ENCODE data around the gene HJURP.

Gene HJURP

GRCh38 chr2:233832869-233833311, 21.4 kb downstream of the HJURP start:
- Histone ChIP-seq H2AFZ (ENCODE audit: low read depth, low read length) (no peak overlapping the region), H3K4me3 (ENCODE audit: low read length) (no peak overlapping the region), H3K9me3 (ENCODE audit: low read length) (no peaks in the 10 kb centered on the region), H3K36me3 (ENCODE audit: insufficient read depth, low read length) (peaks cover 33% of the 10 kb centered on the region), H3K4me1 (ENCODE audit: insufficient read depth, low read length) (peaks cover 7% of the 10 kb centered on the region), H3K27me3 (ENCODE audit: insufficient read depth, low read length) (no peaks in the 10 kb centered on the region)

- peaks cover 7% of the 10 kb centered on the region for H3K4me1 ChIP-seq (ENCODE audit: insufficient read depth, low read length)
- H3K27me3 ChIP-seq (ENCODE audit: insufficient read depth, low read length) = no peaks in the 10 kb centered on the region
- H3K36me3 ChIP-seq (ENCODE audit: insufficient read depth, low read length) = peaks cover 29% of the 10 kb centered on the region
- H3K9me3 ChIP-seq (ENCODE audit: low read length) = no peaks in the 10 kb centered on the region
- no peak overlapping the region for H3K4me3 ChIP-seq (ENCODE audit: low read length)
- H2AFZ ChIP-seq (ENCODE audit: low read depth, low read length) = no peak overlapping the region
Measured at GRCh38 chr2:233832414-233832813, 21.9 kb downstream of the HJURP start.

GRCh38 chr2:233831861-233832260, 22.5 kb downstream of the HJURP start:
- H3K4me1 ChIP-seq (ENCODE audit: insufficient read depth, low read length) = peaks cover 7% of the 10 kb centered on the region
- no peaks in the 10 kb centered on the region for H3K9me3 ChIP-seq (ENCODE audit: low read length)

GRCh38 chr2:233831011-233831721, 23.2 kb downstream of the HJURP start:
- H3K4me3 ChIP-seq (ENCODE audit: low read length) = no peak overlapping the region
- peaks cover 7% of the 10 kb centered on the region for H3K4me1 ChIP-seq (ENCODE audit: insufficient read depth, low read length)
- H3K9me3 ChIP-seq (ENCODE audit: low read length) = no peaks in the 10 kb centered on the region
- peaks cover 20% of the 10 kb centered on the region for H3K36me3 ChIP-seq (ENCODE audit: insufficient read depth, low read length)
- no peaks in the 10 kb centered on the region for H3K27me3 ChIP-seq (ENCODE audit: insufficient read depth, low read length)
- H2AFZ ChIP-seq (ENCODE audit: low read depth, low read length) = no peak overlapping the region

More at GRCh38 chr2:233831861-233832260, 22.5 kb downstream of the HJURP start:
- no peaks in the 10 kb centered on the region for H3K27me3 ChIP-seq (ENCODE audit: insufficient read depth, low read length)
- no peak overlapping the region for H3K4me3 ChIP-seq (ENCODE audit: low read length)
- peaks cover 26% of the 10 kb centered on the region for H3K36me3 ChIP-seq (ENCODE audit: insufficient read depth, low read length)
- H2AFZ ChIP-seq (ENCODE audit: low read depth, low read length) = no peak overlapping the region

- H3K4me3 ChIP-seq (ENCODE audit: low read length) = no peak overlapping the region
- no peaks in the 10 kb centered on the region for H3K9me3 ChIP-seq (ENCODE audit: low read length)
- no peaks in the 10 kb centered on the region for H3K27me3 ChIP-seq (ENCODE audit: insufficient read depth, low read length)
Measured at GRCh38 chr2:233830111-233830802, 24.1 kb downstream of the HJURP start.

GRCh38 chr2:233829193-233830110, 24.9 kb downstream of the HJURP start:
- H3K4me1 ChIP-seq (ENCODE audit: insufficient read depth, low read length) = peaks cover 7% of the 10 kb centered on the region
- H2AFZ ChIP-seq (ENCODE audit: low read depth, low read length) = no peak overlapping the region
- peaks cover 3% of the 10 kb centered on the region for H3K36me3 ChIP-seq (ENCODE audit: insufficient read depth, low read length)
- no peaks in the 10 kb centered on the region for H3K27me3 ChIP-seq (ENCODE audit: insufficient read depth, low read length)
- no peaks in the 10 kb centered on the region for H3K9me3 ChIP-seq (ENCODE audit: low read length)
- no peak overlapping the region for H3K4me3 ChIP-seq (ENCODE audit: low read length)

More at GRCh38 chr2:233830111-233830802, 24.1 kb downstream of the HJURP start:
- no peak overlapping the region for H2AFZ ChIP-seq (ENCODE audit: low read depth, low read length)
- peaks cover 11% of the 10 kb centered on the region for H3K36me3 ChIP-seq (ENCODE audit: insufficient read depth, low read length)
- H3K4me1 ChIP-seq (ENCODE audit: insufficient read depth, low read length) = peaks cover 7% of the 10 kb centered on the region

- H3K4me3 ChIP-seq (ENCODE audit: low read length) = no peak overlapping the region
- no peaks in the 10 kb centered on the region for H3K9me3 ChIP-seq (ENCODE audit: low read length)
- H3K27me3 ChIP-seq (ENCODE audit: insufficient read depth, low read length) = no peaks in the 10 kb centered on the region
- no peak overlapping the region for H2AFZ ChIP-seq (ENCODE audit: low read depth, low read length)
- no peaks in the 10 kb centered on the region for H3K36me3 ChIP-seq (ENCODE audit: insufficient read depth, low read length)
- peaks cover 7% of the 10 kb centered on the region for H3K4me1 ChIP-seq (ENCODE audit: insufficient read depth, low read length)
Measured at GRCh38 chr2:233828546-233829192, 25.7 kb downstream of the HJURP start.

- Histone ChIP-seq H3K27me3 (ENCODE audit: insufficient read depth, low read length) (no peaks in the 10 kb centered on the region), H3K4me1 (ENCODE audit: insufficient read depth, low read length) (no peaks in the 10 kb centered on the region), H3K4me3 (ENCODE audit: low read length) (no peak overlapping the region), H3K36me3 (ENCODE audit: insufficient read depth, low read length) (no peaks in the 10 kb centered on the region), H2AFZ (ENCODE audit: low read depth, low read length) (no peak overlapping the region), H3K9me3 (ENCODE audit: low read length) (no peaks in the 10 kb centered on the region)
Measured at GRCh38 chr2:233824373-233824772, 30.0 kb downstream of the HJURP start.

- Histone ChIP-seq H3K27me3 (ENCODE audit: insufficient read depth, low read length) (no peaks in the 10 kb centered on the region), H3K9me3 (ENCODE audit: low read length) (no peaks in the 10 kb centered on the region), H2AFZ (ENCODE audit: low read depth, low read length) (no peak overlapping the region), H3K36me3 (ENCODE audit: insufficient read depth, low read length) (no peaks in the 10 kb centered on the region), H3K4me1 (ENCODE audit: insufficient read depth, low read length) (no peaks in the 10 kb centered on the region), H3K4me3 (ENCODE audit: low read length) (no peak overlapping the region)
Measured at GRCh38 chr2:233823731-233824121, 30.6 kb downstream of the HJURP start.

GRCh38 chr2:233822781-233823730, 31.3 kb downstream of the HJURP start:
- Histone ChIP-seq H2AFZ (ENCODE audit: low read depth, low read length) (no peak overlapping the region), H3K27me3 (ENCODE audit: insufficient read depth, low read length) (no peaks in the 10 kb centered on the region), H3K36me3 (ENCODE audit: insufficient read depth, low read length) (no peaks in the 10 kb centered on the region), H3K4me3 (ENCODE audit: low read length) (no peak overlapping the region), H3K9me3 (ENCODE audit: low read length) (no peaks in the 10 kb centered on the region), H3K4me1 (ENCODE audit: insufficient read depth, low read length) (no peaks in the 10 kb centered on the region)

GRCh38 chr2:233822101-233822771, 32.1 kb downstream of the HJURP start:
- Histone ChIP-seq H3K9me3 (ENCODE audit: low read length) (no peaks in the 10 kb centered on the region), H3K27me3 (ENCODE audit: insufficient read depth, low read length) (no peaks in the 10 kb centered on the region), H3K4me3 (ENCODE audit: low read length) (no peak overlapping the region), H3K4me1 (ENCODE audit: insufficient read depth, low read length) (no peaks in the 10 kb centered on the region), H3K36me3 (ENCODE audit: insufficient read depth, low read length) (no peaks in the 10 kb centered on the region), H2AFZ (ENCODE audit: low read depth, low read length) (no peak overlapping the region)

All from neuron (in vitro differentiated cells).